GM13977 (cell line): ENCODE measurements around the gene ADISSP.

Experiments used
- DNase-seq: peaks from one replicate; pipeline ENCODE4 v3.0.0; 2012; ENCODE audit warnings: low spot score
- in situ Hi-C: fragments of 300-500 bp; cut with MboI; formaldehyde crosslinking; loops from one replicate; pipeline ENCODE4 v1.12.0; 2022; ENCODE audit warnings: low sequenced_read_pairs, low pct_unique_long_range_greater_than_20kb, mixed read lengths, inconsistent platforms; ENCODE audit not compliant: unreplicated experiment
- TF ChIP-seq, protein P1 (sequence below): IDR thresholded peaks from 2 replicates; pipeline ENCODE4 v1.5.1; 2012; ENCODE audit warnings: mild to moderate bottlenecking, control low read depth; ENCODE audit not compliant: insufficient read depth; ENCODE audit errors: extremely low read depth, missing control alignments

Gene ADISSP

DNA sequence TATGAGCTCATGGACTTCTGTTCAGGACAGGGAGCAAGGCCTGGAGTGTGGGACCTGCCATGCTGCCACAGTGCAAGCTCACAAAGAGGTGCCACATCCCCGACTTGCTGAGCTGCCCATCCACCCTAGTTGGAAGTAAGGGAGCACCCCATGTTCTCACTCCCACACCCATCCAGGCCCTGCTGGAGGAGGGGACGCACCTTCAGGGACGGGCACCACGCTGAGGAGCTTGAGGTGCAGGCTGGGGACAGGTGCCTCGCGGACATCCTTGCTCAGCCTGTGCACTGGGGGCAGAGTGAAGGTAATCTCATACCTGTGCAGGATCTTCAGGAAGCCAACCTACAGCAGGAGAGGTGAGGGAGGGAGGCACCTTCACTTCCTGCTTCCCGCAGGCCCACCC lies 12.3 kb downstream of the ADISSP start:
- TF ChIP-seq, protein P1, sequence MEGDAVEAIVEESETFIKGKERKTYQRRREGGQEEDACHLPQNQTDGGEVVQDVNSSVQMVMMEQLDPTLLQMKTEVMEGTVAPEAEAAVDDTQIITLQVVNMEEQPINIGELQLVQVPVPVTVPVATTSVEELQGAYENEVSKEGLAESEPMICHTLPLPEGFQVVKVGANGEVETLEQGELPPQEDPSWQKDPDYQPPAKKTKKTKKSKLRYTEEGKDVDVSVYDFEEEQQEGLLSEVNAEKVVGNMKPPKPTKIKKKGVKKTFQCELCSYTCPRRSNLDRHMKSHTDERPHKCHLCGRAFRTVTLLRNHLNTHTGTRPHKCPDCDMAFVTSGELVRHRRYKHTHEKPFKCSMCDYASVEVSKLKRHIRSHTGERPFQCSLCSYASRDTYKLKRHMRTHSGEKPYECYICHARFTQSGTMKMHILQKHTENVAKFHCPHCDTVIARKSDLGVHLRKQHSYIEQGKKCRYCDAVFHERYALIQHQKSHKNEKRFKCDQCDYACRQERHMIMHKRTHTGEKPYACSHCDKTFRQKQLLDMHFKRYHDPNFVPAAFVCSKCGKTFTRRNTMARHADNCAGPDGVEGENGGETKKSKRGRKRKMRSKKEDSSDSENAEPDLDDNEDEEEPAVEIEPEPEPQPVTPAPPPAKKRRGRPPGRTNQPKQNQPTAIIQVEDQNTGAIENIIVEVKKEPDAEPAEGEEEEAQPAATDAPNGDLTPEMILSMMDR, result no peak
- in situ Hi-C loops, result no loop called here
- DNase-seq, result no peak

DNA sequence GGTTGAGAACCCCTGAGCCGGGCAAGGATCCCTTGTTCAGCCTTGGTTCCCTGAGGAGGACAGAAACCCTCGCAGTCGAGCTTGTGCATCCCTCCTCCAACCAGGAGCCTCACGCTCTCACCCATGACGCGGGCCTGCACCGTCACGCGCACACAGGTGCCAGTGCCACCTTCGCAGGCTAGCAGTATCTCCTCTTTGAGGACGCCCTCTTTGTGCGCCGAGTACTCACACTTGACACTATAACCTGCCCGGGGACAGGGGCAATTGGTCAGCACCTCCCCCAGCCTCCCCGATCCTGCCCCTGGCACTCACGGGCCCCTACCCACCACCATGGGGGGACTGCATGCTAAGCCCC lies 13.3 kb downstream of the ADISSP start:
- no peak for DNase-seq
- in situ Hi-C loops, result no loop called here
- TF ChIP-seq, protein P1, result no peak

DNA sequence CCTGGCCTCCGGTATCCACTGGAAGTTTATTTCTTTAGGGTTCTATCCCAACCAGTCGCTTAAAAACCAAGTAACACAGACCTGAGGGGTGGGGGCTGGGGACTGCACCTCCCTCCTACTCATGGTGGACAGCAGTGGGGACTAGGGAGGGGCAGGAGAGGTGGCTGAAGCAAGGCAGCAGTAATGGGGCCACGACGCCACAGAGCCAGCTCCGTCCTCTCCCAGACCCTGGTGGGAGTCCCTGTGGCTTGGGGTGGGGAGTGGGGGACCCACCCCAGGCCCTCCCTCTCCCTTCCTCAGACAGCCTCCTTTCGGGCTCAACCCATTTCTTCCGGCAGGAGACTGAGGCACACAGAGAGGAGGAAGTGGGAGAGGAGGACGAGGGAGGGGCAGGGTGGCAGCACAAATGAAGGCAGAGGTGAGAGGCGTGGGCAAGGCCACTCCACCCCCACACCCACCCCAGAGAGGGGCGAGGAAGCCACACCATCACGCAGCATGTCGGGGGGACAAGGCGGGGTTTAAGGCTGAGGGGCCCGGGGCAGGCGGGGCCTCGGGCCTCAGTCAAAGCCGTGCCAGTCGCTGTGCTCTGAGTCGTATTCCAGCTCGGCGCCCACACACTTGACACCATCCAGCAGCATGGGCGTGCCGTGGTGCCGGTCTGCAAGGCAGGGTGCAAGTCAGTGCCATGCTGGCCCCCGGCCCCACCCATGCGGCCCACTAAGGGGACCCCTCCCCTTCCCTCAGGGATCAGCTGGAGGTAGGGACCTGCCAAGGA lies 13.9 kb downstream of the ADISSP start:
- in situ Hi-C loops, result no loop called here
- DNase-seq, result no peak
- TF ChIP-seq, protein P1, result no peak

DNA sequence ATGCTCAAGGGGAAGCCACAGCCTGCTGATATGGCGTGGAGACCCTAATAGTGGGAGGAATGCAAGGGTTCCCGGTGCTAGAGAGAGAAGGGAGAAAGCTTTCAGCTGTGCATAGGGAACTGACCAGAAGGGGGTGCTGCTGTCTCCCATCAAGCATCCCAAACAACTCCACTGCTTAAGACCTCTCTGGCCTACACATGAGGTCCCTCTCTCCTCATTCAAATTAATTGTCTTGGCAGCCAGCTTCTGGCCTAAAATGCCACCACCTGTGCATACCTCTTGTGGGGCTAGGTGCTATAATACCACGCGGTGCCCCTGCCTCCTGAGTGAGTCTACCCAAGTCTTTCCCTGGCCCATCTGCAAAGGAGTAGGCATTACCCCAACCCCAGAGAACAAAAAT lies 14.5 kb downstream of the ADISSP start:
- in situ Hi-C loops, result no loop called here
- peak; percentile 89 for DNase-seq
- TF ChIP-seq, protein P1, result peak; percentile 77

DNA sequence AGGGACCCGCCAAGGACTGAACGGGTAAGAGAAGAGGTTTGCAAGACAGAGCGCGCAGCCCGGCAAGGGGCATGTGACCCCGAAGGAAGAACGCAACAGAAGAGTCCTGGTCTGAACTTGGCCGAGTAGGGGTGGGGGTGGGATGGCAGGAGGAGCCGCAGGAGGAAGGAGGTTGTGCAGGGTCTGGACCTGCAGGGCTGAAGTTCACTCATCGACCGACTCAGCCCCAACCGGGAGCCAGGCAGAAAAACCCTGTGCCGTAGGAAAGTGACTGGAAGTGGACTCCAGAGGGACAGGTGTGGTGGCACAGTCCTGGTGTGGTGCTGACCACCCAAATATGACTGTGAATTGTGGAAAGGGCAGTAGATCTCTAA lies 15.2 kb downstream of the ADISSP start:
- no peak for DNase-seq
- in situ Hi-C loops, result no loop called here
- TF ChIP-seq, protein P1, result no peak

DNA sequence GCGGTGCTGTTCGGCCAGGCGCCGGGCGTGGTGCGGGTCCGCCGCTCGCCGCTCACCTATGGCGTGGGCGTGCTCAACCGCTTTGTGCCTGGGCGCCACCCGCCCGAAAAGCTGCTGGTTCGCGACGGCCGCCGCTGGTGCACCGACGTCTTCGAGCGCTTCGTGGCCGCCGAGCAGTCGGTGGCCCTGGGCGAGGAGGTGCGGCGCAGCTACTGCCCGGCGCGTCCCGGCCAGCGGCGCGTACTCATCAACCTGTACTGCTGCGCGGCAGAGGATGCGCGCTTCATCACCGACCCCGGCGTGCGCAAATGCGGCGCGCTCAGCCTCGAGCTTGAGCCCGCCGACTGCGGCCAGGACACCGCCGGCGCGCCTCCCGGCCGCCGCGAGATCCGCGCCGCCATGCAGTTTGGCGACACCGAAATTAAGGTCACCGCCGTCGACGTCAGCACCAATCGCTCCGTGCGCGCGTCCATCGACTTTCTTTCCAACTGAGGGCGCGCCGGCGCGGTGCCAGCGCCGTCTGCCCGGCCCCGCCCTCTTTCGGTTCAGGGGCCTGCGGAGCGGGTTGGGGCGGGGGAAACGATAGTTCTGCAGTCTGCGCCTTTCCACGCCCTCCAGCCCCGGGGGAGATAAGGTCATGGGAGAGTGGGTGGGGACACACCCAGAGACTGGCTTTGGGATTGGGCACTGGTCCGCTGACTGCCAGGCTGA lies 15.7 kb downstream of the ADISSP start:
- in situ Hi-C loops, result no loop called here
- DNase-seq, result no peak
- TF ChIP-seq, protein P1, result no peak
